Adrenal gland (tissue), 5 donors: Measurements from ENCODE around the gene LEUTX.

Experiments
- POLR2A ChIP-seq, 2 donors: fragments of 450-650 bp; IDR thresholded peaks; one replicate each; pipeline ENCODE4 v1.6.1; 2017; ENCODE audit warnings: antibody characterized with exemption in 2 of 2, mild to moderate bottlenecking in 2 of 2, moderate library complexity in 1 of 2
- TF ChIP-seq, protein P1 (sequence below), 6 experiments: fragments of 450-650 bp in 4 of 6; fragments of 200-600 bp in 2 of 6; sonication (generic) in 1 of 6; IDR thresholded peaks; 1 replicate in 5 of 6; 2 replicates in 1 of 6; pipeline versions ENCODE4 v1.5.1 to v1.8.0; 2016 to 2021; ENCODE audit warnings: antibody characterized with exemption in 6 of 6, mild to moderate bottlenecking in 2 of 6, moderate library complexity in 1 of 6
- donor health status: DM: no; HTN: no; CAD: no.

DNA sequence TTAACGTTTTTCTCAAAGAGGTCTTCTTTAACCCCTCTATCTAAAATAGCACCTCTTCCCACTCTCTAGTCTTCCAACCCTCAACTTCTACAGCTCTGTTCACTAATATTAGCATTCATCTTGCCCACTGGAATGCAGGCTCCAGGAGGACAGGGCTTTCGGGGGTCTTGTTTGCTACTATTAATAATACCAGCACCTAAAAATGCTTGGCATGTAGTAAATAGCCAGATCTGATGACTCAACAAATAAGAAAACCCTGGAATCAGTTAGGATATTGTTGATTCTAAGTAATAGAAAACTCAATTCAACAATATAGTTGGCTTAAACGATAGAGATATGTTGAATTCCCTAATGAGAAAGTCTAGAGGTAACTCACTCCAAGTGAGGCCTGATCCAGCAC, 41.1 kb downstream of the LEUTX start:
- TF ChIP-seq, protein P1, sequence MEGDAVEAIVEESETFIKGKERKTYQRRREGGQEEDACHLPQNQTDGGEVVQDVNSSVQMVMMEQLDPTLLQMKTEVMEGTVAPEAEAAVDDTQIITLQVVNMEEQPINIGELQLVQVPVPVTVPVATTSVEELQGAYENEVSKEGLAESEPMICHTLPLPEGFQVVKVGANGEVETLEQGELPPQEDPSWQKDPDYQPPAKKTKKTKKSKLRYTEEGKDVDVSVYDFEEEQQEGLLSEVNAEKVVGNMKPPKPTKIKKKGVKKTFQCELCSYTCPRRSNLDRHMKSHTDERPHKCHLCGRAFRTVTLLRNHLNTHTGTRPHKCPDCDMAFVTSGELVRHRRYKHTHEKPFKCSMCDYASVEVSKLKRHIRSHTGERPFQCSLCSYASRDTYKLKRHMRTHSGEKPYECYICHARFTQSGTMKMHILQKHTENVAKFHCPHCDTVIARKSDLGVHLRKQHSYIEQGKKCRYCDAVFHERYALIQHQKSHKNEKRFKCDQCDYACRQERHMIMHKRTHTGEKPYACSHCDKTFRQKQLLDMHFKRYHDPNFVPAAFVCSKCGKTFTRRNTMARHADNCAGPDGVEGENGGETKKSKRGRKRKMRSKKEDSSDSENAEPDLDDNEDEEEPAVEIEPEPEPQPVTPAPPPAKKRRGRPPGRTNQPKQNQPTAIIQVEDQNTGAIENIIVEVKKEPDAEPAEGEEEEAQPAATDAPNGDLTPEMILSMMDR (IDR thresholded peaks at IDR 0.05): no peak
- no peak for TF ChIP-seq POLR2A (IDR thresholded peaks at IDR 0.05)
